Measurements from ENCODE around the gene ACP5. TPM values are rescaled to one million over a fixed set of nuclear protein-coding genes. Genes with fewer than 3 reads are reported as not detected.

ACP5 gene
- total and polyA plus RNA-seq, 3 donors from 2014 or later: 4.2 to 20.5 (median 6.8) TPM

GRCh38 chr19:11598746-11599145 is 21.3 kb upstream of the ACP5 start:
- Histone ChIP-seq H3K27me3 (no peaks in the 10 kb centered on the region), H3K4me1 (peaks cover 3% of the 10 kb centered on the region), H3K27ac (no peak overlapping the region), H3K36me3 (ENCODE audit: low read depth, missing control alignments) (no peaks in the 10 kb centered on the region), H3K4me3 (no peak overlapping the region), H3K9me3 (no peaks in the 10 kb centered on the region)
- TF ChIP-seq POLR2A (IDR thresholded peaks at IDR 0.05): no peak
- no peak for TF ChIP-seq CTCF (IDR thresholded peaks at IDR 0.05)
- WGBS, 2 donors: 92 to 100% methylated on average over 2 of the region's 2 CpGs
- DNase-seq: no peak
- intact Hi-C loops (cut with DNase I; ENCODE audit: low total_unique reads): no loop called here

GRCh38 chr19:11598103-11598483 is 20.6 kb upstream of the ACP5 start:
- Histone ChIP-seq H3K36me3 (ENCODE audit: low read depth, missing control alignments) (no peaks in the 10 kb centered on the region), H3K27me3 (no peaks in the 10 kb centered on the region), H3K4me3 (peak overlapping the region; percentile 73 to 76), H3K27ac (peak overlapping the region; percentile 83 to 88), H3K9me3 (no peaks in the 10 kb centered on the region), H3K4me1 (peaks cover 3% of the 10 kb centered on the region)
- 33 to 54% methylated on average over 10 of the region's 10 CpGs for WGBS, 2 donors
- intact Hi-C loops (cut with DNase I; ENCODE audit: low total_unique reads): no loop called here
- no peak for TF ChIP-seq CTCF (IDR thresholded peaks at IDR 0.05)
- no peak for TF ChIP-seq POLR2A (IDR thresholded peaks at IDR 0.05)
- DNase-seq: no peak

- no peaks in the 10 kb centered on the region for H3K9me3 ChIP-seq
- intact Hi-C loops (cut with DNase I; ENCODE audit: low total_unique reads): no loop called here
- peak within 1 kb of the TSS; percentile 83 to 88 for H3K27ac ChIP-seq
- DNase-seq: peak; percentile 100
- H3K4me1 ChIP-seq: peaks cover 3% of the 10 kb centered on the region
- no peaks in the 10 kb centered on the region for H3K36me3 ChIP-seq (ENCODE audit: low read depth, missing control alignments)
- peak within 1 kb of the TSS; percentile 73 to 76 for H3K4me3 ChIP-seq
- no peaks in the 10 kb centered on the region for H3K27me3 ChIP-seq
- TF ChIP-seq POLR2A (IDR thresholded peaks at IDR 0.05): peak; percentile 96
- peak in 2 of 3 experiments; percentile 29 to 31 for TF ChIP-seq CTCF (IDR thresholded peaks at IDR 0.05)
- 0% methylated on average over 23 to 67 of the region's 67 CpGs for WGBS, 2 donors
Observed at GRCh38 chr19:11597202-11598102, 20.0 kb upstream of the ACP5 start, which contains the start of gene ZNF627. Gene ZNF627, plus strand, starts transcription at chr19:11597483. Its CDS starts 145 bp downstream, at chr19:11597628.

- no peak for DNase-seq
- peaks cover 3% of the 10 kb centered on the region for H3K4me1 ChIP-seq
- H3K9me3 ChIP-seq: no peaks in the 10 kb centered on the region
- WGBS, 2 donors: 41 to 65% methylated on average over 10 of the region's 10 CpGs
- no peak overlapping the region for H3K4me3 ChIP-seq
- no peaks in the 10 kb centered on the region for H3K27me3 ChIP-seq
- no peaks in the 10 kb centered on the region for H3K36me3 ChIP-seq (ENCODE audit: low read depth, missing control alignments)
- H3K27ac ChIP-seq: no peak overlapping the region
- TF ChIP-seq CTCF (IDR thresholded peaks at IDR 0.05) (no peak), POLR2A (IDR thresholded peaks at IDR 0.05) (no peak)
- intact Hi-C loops (cut with DNase I; ENCODE audit: low total_unique reads): no loop called here
Observed at GRCh38 chr19:11596156-11596555, 18.7 kb upstream of the ACP5 start.

All from testis (tissue), 3 donors.